HepG2 (cell line): ENCODE measurements around the gene SOX9. TPM values are rescaled to one million over a fixed set of nuclear protein-coding genes. Genes with fewer than 3 reads are reported as not detected.

ENCODE experiments used
- CHCHD3 ChIP-seq: sonication (generic); formaldehyde crosslinking; IDR thresholded peaks from 2 replicates; pipeline ENCODE4 v1.8.0; 2022; ENCODE audit warnings: mild to moderate bottlenecking, missing genetic modification reagents, moderate library complexity
- CHD2 ChIP-seq: IDR thresholded peaks from 2 replicates; pipeline ENCODE4 v1.6.1; 2011; ENCODE audit warnings: low read depth, low read length, improper control_type of control experiment
- FLYWCH1 ChIP-seq: sonication (generic); formaldehyde crosslinking; IDR thresholded peaks from 2 replicates; pipeline ENCODE4 v1.8.1; 2023; ENCODE audit warnings: mild to moderate bottlenecking, missing genetic modification reagents
- HNRNPH1 ChIP-seq: fragments of 200-400 bp; formaldehyde crosslinking; optimal IDR thresholded peaks from 2 replicates; pipeline ENCODE3; 2017; ENCODE audit warnings: mild to moderate bottlenecking, low read depth, low read length
- HOXA9 ChIP-seq: sonication (generic); formaldehyde crosslinking; IDR thresholded peaks from 2 replicates; pipeline ENCODE4 v1.8.1; 2022; ENCODE audit warnings: missing genetic modification reagents, mild to moderate bottlenecking, moderate library complexity, borderline replicate concordance
- MTA3 ChIP-seq: sonication (generic); formaldehyde crosslinking; IDR thresholded peaks from 2 replicates; pipeline ENCODE4 v1.4.0; 2020; ENCODE audit warnings: missing genetic modification reagents
- RAD21 ChIP-seq: fragments of 450-650 bp; formaldehyde crosslinking; IDR thresholded peaks from 2 replicates; pipeline ENCODE4 v1.5.0; 2020; ENCODE audit warnings: mild to moderate bottlenecking
- RAD51 ChIP-seq: fragments of 450-650 bp; IDR thresholded peaks from 2 replicates; pipeline ENCODE4 v1.6.1; 2016; ENCODE audit warnings: borderline replicate concordance
- RARA ChIP-seq: IDR thresholded peaks from 2 replicates; pipeline ENCODE4 v1.6.1; 2016; ENCODE audit warnings: missing genetic modification reagents, missing compliant biosample characterization
- SMARCC2 ChIP-seq: fragments of 450-650 bp; IDR thresholded peaks from 2 replicates; pipeline ENCODE4 v1.6.1; 2017; ENCODE audit warnings: antibody characterized with exemption, mild to moderate bottlenecking
- SSRP1 ChIP-seq: IDR thresholded peaks from 2 replicates; pipeline ENCODE4 v1.6.1; 2016; ENCODE audit warnings: control low read depth
- TBL1XR1 ChIP-seq: fragments of 150-350 bp; IDR thresholded peaks from 2 replicates; pipeline ENCODE4 v1.6.1; 2014; ENCODE audit warnings: borderline replicate concordance, low read length; ENCODE audit not compliant: partially characterized antibody
- TCF7L2 ChIP-seq: IDR thresholded peaks from 2 replicates; pipeline ENCODE4 v1.6.1; 2011; ENCODE audit warnings: mild to moderate bottlenecking, low read depth, low read length, moderate library complexity
- TEAD2 ChIP-seq: sonication (generic); formaldehyde crosslinking; IDR thresholded peaks from 2 replicates; pipeline ENCODE4 v1.9.0; 2021; ENCODE audit warnings: missing genetic modification reagents
- ZFP1 ChIP-seq: IDR thresholded peaks from 2 replicates; pipeline ENCODE4 v1.6.1; 2016
- ZNF205 ChIP-seq: IDR thresholded peaks from 2 replicates; pipeline ENCODE4 v1.6.1; 2018; ENCODE audit warnings: missing biosample characterization, missing genetic modification reagents
- ZNF615 ChIP-seq: sonication (generic); formaldehyde crosslinking; IDR thresholded peaks from 2 replicates; pipeline ENCODE4 v1.5.0; 2020; ENCODE audit warnings: mild to moderate bottlenecking, missing genetic modification reagents, borderline replicate concordance
- ZNF768 ChIP-seq: sonication (generic); formaldehyde crosslinking; IDR thresholded peaks from 2 replicates; pipeline ENCODE4 v1.4.0; 2020; ENCODE audit warnings: missing genetic modification reagents
- ZNF773 ChIP-seq: sonication (generic); formaldehyde crosslinking; IDR thresholded peaks from 2 replicates; pipeline ENCODE4 v1.4.0; 2020; ENCODE audit warnings: missing genetic modification reagents, borderline replicate concordance
- polyA plus RNA-seq, 8 experiments: library from polyadenylated mRNA; depleted of rRNA in 3 of 8; stranded (reverse) in 7 of 8; unstranded in 1 of 8; fragments of >200 nt; fragmentation: Illumina TruSeq in 4 of 8; extraction: Trizol in 4 of 8; gene quantifications; 2 replicates each; pipeline versions ENCODE4 v1.2.1 to v1.2.3, GENCODE V29; 2011 to 2016; ENCODE audit warnings: low read depth in 4 of 8, missing spikeins in 1 of 8, mixed read lengths in 1 of 8; ENCODE audit not compliant: insufficient read depth in 1 of 8
- total RNA-seq, 5 experiments: library from RNA; depleted of rRNA; stranded (reverse); fragments of >200 nt; fragmentation: Illumina TruSeq; extraction: Trizol; gene quantifications; 2 replicates each; pipeline ENCODE4 v1.2.3, GENCODE V29; 2016; ENCODE audit warnings: low read depth in 1 of 5
- TF ChIP-seq, protein P1 (sequence below): sonication (generic); formaldehyde crosslinking; IDR thresholded peaks from 2 replicates; pipeline ENCODE4 v1.8.1; 2023; ENCODE audit warnings: missing genetic modification reagents, mild to moderate bottlenecking, borderline replicate concordance
- TF ChIP-seq, protein P2 (sequence below): sonication (generic); formaldehyde crosslinking; IDR thresholded peaks from 2 replicates; pipeline ENCODE4 v1.5.0; 2020; ENCODE audit warnings: mild to moderate bottlenecking, low read depth, missing genetic modification reagents, borderline replicate concordance
- TF ChIP-seq, protein P3 (sequence below): sonication (generic); formaldehyde crosslinking; IDR thresholded peaks from 2 replicates; pipeline ENCODE4 v1.5.1; 2020; ENCODE audit warnings: missing genetic modification reagents, mild to moderate bottlenecking, borderline replicate concordance
- TF ChIP-seq, protein P4 (sequence below): sonication (generic); formaldehyde crosslinking; IDR thresholded peaks from 2 replicates; pipeline ENCODE4 v1.5.0; 2020; ENCODE audit warnings: missing genetic modification reagents
- TF ChIP-seq, protein P5 (sequence below): sonication (generic); formaldehyde crosslinking; IDR thresholded peaks from 2 replicates; pipeline ENCODE4 v1.8.0; 2022; ENCODE audit warnings: mild to moderate bottlenecking, missing genetic modification reagents
- TF ChIP-seq, protein P6 (sequence below): IDR thresholded peaks from 2 replicates; pipeline ENCODE4 v1.6.1; 2016; ENCODE audit warnings: low read depth, control low read depth

Gene SOX9
- total and polyA plus RNA-seq, 2 of the 13 experiments (the other 11 are each of a cell fraction or from before 2014, with no cell fraction given), result 16.1 to 27.6 TPM

DNA sequence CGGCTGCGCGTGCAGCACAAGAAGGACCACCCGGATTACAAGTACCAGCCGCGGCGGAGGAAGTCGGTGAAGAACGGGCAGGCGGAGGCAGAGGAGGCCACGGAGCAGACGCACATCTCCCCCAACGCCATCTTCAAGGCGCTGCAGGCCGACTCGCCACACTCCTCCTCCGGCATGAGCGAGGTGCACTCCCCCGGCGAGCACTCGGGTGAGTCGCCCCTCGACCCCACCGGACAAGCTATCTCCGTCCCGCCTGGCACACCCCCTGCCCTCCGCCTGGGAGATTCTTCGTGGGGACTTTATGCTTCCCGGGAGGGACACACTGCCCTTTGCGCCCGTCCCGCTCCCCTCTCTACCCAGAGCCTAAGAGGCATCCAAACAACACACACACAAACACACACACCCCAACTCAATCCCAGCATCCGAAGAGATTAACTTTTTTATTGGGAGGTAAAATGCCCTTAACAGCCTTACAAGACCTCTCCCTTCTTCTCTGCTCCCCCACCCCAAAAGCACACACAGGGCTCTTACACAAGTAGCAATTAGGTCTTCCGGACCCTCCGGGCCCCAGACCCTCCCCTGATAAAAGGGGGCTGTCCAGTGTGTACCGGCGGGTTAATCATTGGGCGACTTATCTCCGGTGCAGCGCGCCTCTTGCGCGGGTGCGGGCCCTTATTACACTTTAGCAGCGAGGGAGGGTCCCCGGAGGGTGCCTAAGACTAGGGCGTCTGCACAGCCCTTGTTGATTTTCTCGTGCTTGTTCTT, 2.1 kb downstream of the SOX9 start (continued):
- TF ChIP-seq, protein P1, sequence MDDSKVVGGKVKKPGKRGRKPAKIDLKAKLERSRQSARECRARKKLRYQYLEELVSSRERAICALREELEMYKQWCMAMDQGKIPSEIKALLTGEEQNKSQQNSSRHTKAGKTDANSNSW (CRISPR knock-in tag), result no peak
- no peak for TF ChIP-seq TCF7L2
- TF ChIP-seq RARA (CRISPR knock-in tag), result peak; percentile 69
- no peak for TF ChIP-seq SMARCC2
- no peak for TF ChIP-seq RAD51
- no peak for TF ChIP-seq ZNF205 (CRISPR knock-in tag)
- no peak for TF ChIP-seq FLYWCH1 (CRISPR knock-in tag)
- TF ChIP-seq SSRP1 (CRISPR knock-in tag), result peak; percentile 94
- TF ChIP-seq MTA3 (CRISPR knock-in tag), result no peak
- no peak for TF ChIP-seq HNRNPH1
- TF ChIP-seq, protein P2, sequence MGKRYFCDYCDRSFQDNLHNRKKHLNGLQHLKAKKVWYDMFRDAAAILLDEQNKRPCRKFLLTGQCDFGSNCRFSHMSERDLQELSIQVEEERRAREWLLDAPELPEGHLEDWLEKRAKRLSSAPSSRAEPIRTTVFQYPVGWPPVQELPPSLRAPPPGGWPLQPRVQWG (CRISPR knock-in tag), result no peak
- TF ChIP-seq, protein P3, sequence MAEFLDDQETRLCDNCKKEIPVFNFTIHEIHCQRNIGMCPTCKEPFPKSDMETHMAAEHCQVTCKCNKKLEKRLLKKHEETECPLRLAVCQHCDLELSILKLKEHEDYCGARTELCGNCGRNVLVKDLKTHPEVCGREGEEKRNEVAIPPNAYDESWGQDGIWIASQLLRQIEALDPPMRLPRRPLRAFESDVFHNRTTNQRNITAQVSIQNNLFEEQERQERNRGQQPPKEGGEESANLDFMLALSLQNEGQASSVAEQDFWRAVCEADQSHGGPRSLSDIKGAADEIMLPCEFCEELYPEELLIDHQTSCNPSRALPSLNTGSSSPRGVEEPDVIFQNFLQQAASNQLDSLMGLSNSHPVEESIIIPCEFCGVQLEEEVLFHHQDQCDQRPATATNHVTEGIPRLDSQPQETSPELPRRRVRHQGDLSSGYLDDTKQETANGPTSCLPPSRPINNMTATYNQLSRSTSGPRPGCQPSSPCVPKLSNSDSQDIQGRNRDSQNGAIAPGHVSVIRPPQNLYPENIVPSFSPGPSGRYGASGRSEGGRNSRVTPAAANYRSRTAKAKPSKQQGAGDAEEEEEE, result 0 out of 2 replicates have a peak, but pooled peaks have one; percentile 54
- TF ChIP-seq TEAD2, result no peak
- no peak for TF ChIP-seq ZNF773
- TF ChIP-seq HOXA9, result 0 out of 2 replicates have a peak, but pooled peaks have one; percentile 46
- TF ChIP-seq, protein P4, sequence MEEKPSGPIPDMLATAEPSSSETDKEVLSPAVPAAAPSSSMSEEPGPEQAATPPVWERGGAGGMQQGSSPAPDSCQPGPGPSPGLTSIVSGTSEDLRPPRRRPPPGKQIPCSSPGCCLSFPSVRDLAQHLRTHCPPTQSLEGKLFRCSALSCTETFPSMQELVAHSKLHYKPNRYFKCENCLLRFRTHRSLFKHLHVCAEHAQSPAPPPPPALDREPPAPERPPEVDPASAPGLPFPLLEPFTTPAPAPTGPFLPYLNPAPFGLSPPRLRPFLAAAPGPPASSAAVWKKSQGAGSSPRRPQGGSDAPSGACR (CRISPR knock-in tag), result no peak
- 0 out of 2 replicates have a peak, but pooled peaks have one; percentile 86 for TF ChIP-seq CHCHD3 (CRISPR knock-in tag)
- TF ChIP-seq ZNF615 (CRISPR knock-in tag), result no peak
- TF ChIP-seq, protein P5, sequence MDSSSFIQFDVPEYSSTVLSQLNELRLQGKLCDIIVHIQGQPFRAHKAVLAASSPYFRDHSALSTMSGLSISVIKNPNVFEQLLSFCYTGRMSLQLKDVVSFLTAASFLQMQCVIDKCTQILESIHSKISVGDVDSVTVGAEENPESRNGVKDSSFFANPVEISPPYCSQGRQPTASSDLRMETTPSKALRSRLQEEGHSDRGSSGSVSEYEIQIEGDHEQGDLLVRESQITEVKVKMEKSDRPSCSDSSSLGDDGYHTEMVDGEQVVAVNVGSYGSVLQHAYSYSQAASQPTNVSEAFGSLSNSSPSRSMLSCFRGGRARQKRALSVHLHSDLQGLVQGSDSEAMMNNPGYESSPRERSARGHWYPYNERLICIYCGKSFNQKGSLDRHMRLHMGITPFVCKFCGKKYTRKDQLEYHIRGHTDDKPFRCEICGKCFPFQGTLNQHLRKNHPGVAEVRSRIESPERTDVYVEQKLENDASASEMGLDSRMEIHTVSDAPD, result no peak
- peak; percentile 74; the same call in 1 of the 2 replicates for TF ChIP-seq ZNF768 (CRISPR knock-in tag)
- 0 out of 2 replicates have a peak, but pooled peaks have one; percentile 6 for TF ChIP-seq RAD21 (CRISPR knock-in tag)
- TF ChIP-seq, protein P6, sequence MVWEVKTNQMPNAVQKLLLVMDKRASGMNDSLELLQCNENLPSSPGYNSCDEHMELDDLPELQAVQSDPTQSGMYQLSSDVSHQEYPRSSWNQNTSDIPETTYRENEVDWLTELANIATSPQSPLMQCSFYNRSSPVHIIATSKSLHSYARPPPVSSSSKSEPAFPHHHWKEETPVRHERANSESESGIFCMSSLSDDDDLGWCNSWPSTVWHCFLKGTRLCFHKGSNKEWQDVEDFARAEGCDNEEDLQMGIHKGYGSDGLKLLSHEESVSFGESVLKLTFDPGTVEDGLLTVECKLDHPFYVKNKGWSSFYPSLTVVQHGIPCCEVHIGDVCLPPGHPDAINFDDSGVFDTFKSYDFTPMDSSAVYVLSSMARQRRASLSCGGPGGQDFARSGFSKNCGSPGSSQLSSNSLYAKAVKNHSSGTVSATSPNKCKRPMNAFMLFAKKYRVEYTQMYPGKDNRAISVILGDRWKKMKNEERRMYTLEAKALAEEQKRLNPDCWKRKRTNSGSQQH, result no peak; the same call in 1 of the 2 replicates
- TF ChIP-seq TBL1XR1, result no peak
- TF ChIP-seq ZFP1, result 0 out of 2 replicates have a peak, but pooled peaks have one; percentile 21
- no peak for TF ChIP-seq CHD2
